PC-9 (cell line): ENCODE measurements around the gene GGNBP2. TPM values are rescaled to one million over a fixed set of nuclear protein-coding genes. Genes with fewer than 3 reads are reported as not detected.

Source experiments
- BruUV-seq: library from RNA; stranded (reverse); fragments of 400-500 nt; replicated peaks from 2 replicates; lab custom pipeline; 2021; lab: Mats Ljungman, UMichigan
- CTCF ChIA-PET: fragments of 300-600 bp; sonication (Branson Sonifier 250); formaldehyde crosslinking; loops from one replicate; lab custom pipeline; 2022; ENCODE audit warnings: antibody characterized with exemption; lab: Charles Lee
- POLR2A ChIA-PET: fragments of 300-600 bp; sonication (Branson Sonifier 250); formaldehyde crosslinking; loops from one replicate; lab custom pipeline; 2022; ENCODE audit warnings: antibody characterized with exemption; ENCODE audit not compliant: unreplicated experiment; lab: Charles Lee
- DNase-seq, 2 experiments: peaks; one replicate each; pipeline versions ENCODE4 v3.0.0 to v3.0.0-alpha.2; 2015 to 2022; ENCODE audit warnings: mixed read lengths in 1 of 2
- H2AFZ ChIP-seq: fragments of 200-600 bp; sonication (generic); 2 replicates; pipeline ENCODE4 v1.8.1; 2017; ENCODE audit warnings: antibody characterized with exemption
- H3F3A ChIP-seq: fragments of 200-600 bp; sonication (generic); 2 replicates; pipeline ENCODE4 v1.8.1; 2017; ENCODE audit warnings: antibody characterized with exemption, mild to moderate bottlenecking, low read depth; ENCODE audit not compliant: insufficient read depth
- H3K27ac ChIP-seq: fragments of 200-600 bp; sonication (generic); 2 replicates; pipeline ENCODE4 v1.6.1; 2016; ENCODE audit warnings: mixed run types
- H3K27me3 ChIP-seq: fragments of 200-600 bp; sonication (generic); 2 replicates; pipeline ENCODE4 v1.6.1; 2016; ENCODE audit warnings: low read depth, mixed run types; ENCODE audit not compliant: insufficient read depth
- H3K36me3 ChIP-seq: fragments of 200-600 bp; sonication (generic); 2 replicates; pipeline ENCODE4 v1.6.1; 2016; ENCODE audit warnings: low read depth, mixed run types
- H3K4me1 ChIP-seq: fragments of 200-600 bp; sonication (generic); replicated peaks from 2 replicates; pipeline ENCODE4 v1.6.1; 2016; ENCODE audit warnings: mixed run types; ENCODE audit not compliant: insufficient read depth
- H3K4me2 ChIP-seq: fragments of 200-600 bp; sonication (generic); 2 replicates; pipeline ENCODE4 v1.6.1; 2017; ENCODE audit warnings: mixed run types
- H3K4me3 ChIP-seq: fragments of 200-600 bp; sonication (generic); 2 replicates; pipeline ENCODE4 v1.6.1; 2016; ENCODE audit warnings: mixed run types
- H3K79me2 ChIP-seq: fragments of 200-600 bp; sonication (generic); 2 replicates; pipeline ENCODE4 v1.6.1; 2017; ENCODE audit warnings: low read depth, mixed run types
- H3K9me2 ChIP-seq: fragments of 200-600 bp; sonication (generic); 2 replicates; pipeline ENCODE4 v1.8.1; 2017; ENCODE audit warnings: mild to moderate bottlenecking; ENCODE audit not compliant: insufficient read depth
- H3K9me3 ChIP-seq: fragments of 200-600 bp; sonication (generic); 2 replicates; pipeline ENCODE4 v1.8.1; 2016; ENCODE audit warnings: low read depth; ENCODE audit not compliant: insufficient read depth
- H4K20me1 ChIP-seq: fragments of 200-600 bp; sonication (generic); 2 replicates; pipeline ENCODE4 v1.8.1; 2017; ENCODE audit not compliant: insufficient read depth
- EZH2 ChIP-seq: fragments of 200-600 bp; sonication (generic); IDR thresholded peaks from 2 replicates; pipeline ENCODE4 v1.8.0; 2017; ENCODE audit warnings: antibody characterized with exemption, low read depth
- intact Hi-C: fragments of 100-400 bp; cut with micrococcal nuclease; formaldehyde crosslinking; loops from one replicate; pipeline ENCODE4 v1.10.0; 2022; ENCODE audit not compliant: unreplicated experiment
- total RNA-seq: library from RNA; stranded (reverse); gene quantifications from 2 replicates; pipeline ENCODE4 v1.2.3, GENCODE V29; 2021
- TF ChIP-seq, protein P1 (sequence below): fragments of 200-600 bp; sonication (generic); conservative IDR thresholded peaks from 2 replicates; pipeline ENCODE4 v1.6.1; 2017; ENCODE audit warnings: mixed run types, antibody characterized with exemption, mild to moderate bottlenecking, moderate library complexity

GGNBP2 gene
- total RNA-seq, 1 experiment from 2014 or later, result 51.4 TPM

GRCh38 chr17:36600465-36600864 lies 55.7 kb downstream of the GGNBP2 start:
- Histone ChIP-seq H3F3A (peaks cover 5% of the 10 kb centered on the region; the same call in 1 of the 2 replicates), H3K4me3 (peak overlapping the region; percentile 77), H3K36me3 (no peaks in the 10 kb centered on the region), H3K4me1 (peaks cover 8% of the 10 kb centered on the region; the same call in 1 of the 2 replicates), H3K9me3 (no peaks in the 10 kb centered on the region), H3K4me2 (peak overlapping the region; percentile 93), H4K20me1 (peaks cover 7% of the 10 kb centered on the region; the same call in 1 of the 2 replicates), H3K27ac (peak overlapping the region; percentile 65; the same call in 1 of the 2 replicates), H3K9me2 (no peaks in the 10 kb centered on the region), H3K27me3 (no peaks in the 10 kb centered on the region), H3K79me2 (peaks cover 39% of the 10 kb centered on the region), H2AFZ (peak overlapping the region; percentile 92; the same call in 1 of the 2 replicates)
- no peak for DNase-seq
- CTCF ChIA-PET, result no interaction called here
- intact Hi-C loops, result loop anchor here (5.0 kb wide), 2 partner anchors 757 to 972 kb away; no protein-coding TSS in a partner anchor
- POLR2A ChIA-PET, result interaction anchor here (0.5 to 1.1 kb wide), 3 partner anchors 8 to 608 kb away, joined by 3 to 8 read pairs (median 3); no protein-coding TSS in a partner anchor
- no TSS peak for BruUV-seq
- TF ChIP-seq, protein P1, sequence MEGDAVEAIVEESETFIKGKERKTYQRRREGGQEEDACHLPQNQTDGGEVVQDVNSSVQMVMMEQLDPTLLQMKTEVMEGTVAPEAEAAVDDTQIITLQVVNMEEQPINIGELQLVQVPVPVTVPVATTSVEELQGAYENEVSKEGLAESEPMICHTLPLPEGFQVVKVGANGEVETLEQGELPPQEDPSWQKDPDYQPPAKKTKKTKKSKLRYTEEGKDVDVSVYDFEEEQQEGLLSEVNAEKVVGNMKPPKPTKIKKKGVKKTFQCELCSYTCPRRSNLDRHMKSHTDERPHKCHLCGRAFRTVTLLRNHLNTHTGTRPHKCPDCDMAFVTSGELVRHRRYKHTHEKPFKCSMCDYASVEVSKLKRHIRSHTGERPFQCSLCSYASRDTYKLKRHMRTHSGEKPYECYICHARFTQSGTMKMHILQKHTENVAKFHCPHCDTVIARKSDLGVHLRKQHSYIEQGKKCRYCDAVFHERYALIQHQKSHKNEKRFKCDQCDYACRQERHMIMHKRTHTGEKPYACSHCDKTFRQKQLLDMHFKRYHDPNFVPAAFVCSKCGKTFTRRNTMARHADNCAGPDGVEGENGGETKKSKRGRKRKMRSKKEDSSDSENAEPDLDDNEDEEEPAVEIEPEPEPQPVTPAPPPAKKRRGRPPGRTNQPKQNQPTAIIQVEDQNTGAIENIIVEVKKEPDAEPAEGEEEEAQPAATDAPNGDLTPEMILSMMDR, result no peak
- TF ChIP-seq EZH2, result no peak

DNA sequence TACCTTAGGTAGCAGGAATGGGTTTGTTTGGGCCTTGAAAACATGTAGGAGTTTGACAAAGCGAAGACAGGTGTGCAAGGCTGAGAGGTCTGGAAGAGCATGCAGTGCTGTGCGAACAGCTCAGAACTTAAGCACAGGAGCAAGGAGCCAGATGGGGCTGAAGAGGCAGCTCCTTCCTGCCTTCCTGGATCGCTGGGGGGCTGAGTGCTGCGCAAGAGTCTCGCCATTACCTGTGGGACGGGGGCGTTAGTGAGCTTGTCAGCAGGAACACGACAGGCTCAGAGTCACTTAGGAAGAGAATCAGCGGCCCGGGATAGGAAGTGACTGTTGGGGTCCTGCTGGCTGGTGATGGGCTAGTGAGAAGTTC lies 56.2 kb downstream of the GGNBP2 start:
- POLR2A ChIA-PET, result interaction anchor here (0.5 to 1.1 kb wide), 4 partner anchors 9 to 607 kb away, joined by 3 to 8 read pairs (median 4); no protein-coding TSS in a partner anchor

GRCh38 chr17:36601303-36602029 lies 56.7 kb downstream of the GGNBP2 start, which contains the start of gene MRM1:
Gene MRM1 (plus strand): TSS chr17:36601583. CDS start chr17:36601811, 228 bp downstream.
- Histone ChIP-seq H3K9me2 (no peaks in the 10 kb centered on the region), H3K27ac (peak within 1 kb of the TSS; percentile 65), H3K36me3 (no peaks in the 10 kb centered on the region), H3K79me2 (peaks cover 46% of the 10 kb centered on the region), H4K20me1 (peaks cover 14% of the 10 kb centered on the region; the same call in 1 of the 2 replicates), H3K4me3 (peak within 1 kb of the TSS; percentile 77), H3K4me1 (peaks cover 8% of the 10 kb centered on the region; the same call in 1 of the 2 replicates), H3F3A (peaks cover 5% of the 10 kb centered on the region; the same call in 1 of the 2 replicates), H3K27me3 (no peaks in the 10 kb centered on the region), H3K9me3 (no peaks in the 10 kb centered on the region), H2AFZ (peak within 1 kb of the TSS; percentile 92), H3K4me2 (peak within 1 kb of the TSS; percentile 93)
- POLR2A ChIA-PET, result interaction anchor here (0.5 to 1.1 kb wide), 6 partner anchors 9 to 578 kb away, joined by 3 to 5 read pairs (median 4); no protein-coding TSS in a partner anchor
- DNase-seq, result peak; percentile 86 to 90
- TF ChIP-seq, protein P1, result no peak
- no peak for TF ChIP-seq EZH2
- intact Hi-C loops, result loop anchor here (5.0 kb wide), 2 partner anchors 756 to 971 kb away; no protein-coding TSS in a partner anchor
- no TSS peak for BruUV-seq
- CTCF ChIA-PET, result interaction anchor here (0.6 to 1.0 kb wide), 2 partner anchors 58 to 446 kb away, joined by 3 read pairs; no protein-coding TSS in a partner anchor

More for the DNA sequence above, 56.2 kb downstream of the GGNBP2 start:
- no peak for TF ChIP-seq EZH2
- no peaks in the 10 kb centered on the region for H3K9me3 ChIP-seq
- H3K9me2 ChIP-seq, result no peaks in the 10 kb centered on the region
- CTCF ChIA-PET, result interaction anchor here (1.0 kb wide), 1 partner anchor 57 kb away, joined by 3 read pairs; no protein-coding TSS in a partner anchor
- H3K79me2 ChIP-seq, result peaks cover 43% of the 10 kb centered on the region
- no peaks in the 10 kb centered on the region for H3K27me3 ChIP-seq
- H3K4me1 ChIP-seq, result peaks cover 8% of the 10 kb centered on the region; the same call in 1 of the 2 replicates
- H3K4me3 ChIP-seq, result peak overlapping the region; percentile 77
- peak overlapping the region; percentile 65 for H3K27ac ChIP-seq
- H2AFZ ChIP-seq, result peak overlapping the region; percentile 92
- peaks cover 12% of the 10 kb centered on the region; the same call in 1 of the 2 replicates for H4K20me1 ChIP-seq
- intact Hi-C loops, result loop anchor here (5.0 kb wide), 2 partner anchors 756 to 971 kb away; no protein-coding TSS in a partner anchor
- H3F3A ChIP-seq, result peaks cover 5% of the 10 kb centered on the region; the same call in 1 of the 2 replicates
- H3K36me3 ChIP-seq, result no peaks in the 10 kb centered on the region
- DNase-seq, result no peak
- peak overlapping the region; percentile 93 for H3K4me2 ChIP-seq
- TSS peak; percentile 96 for BruUV-seq
